Smooth muscle cell (in vitro differentiated cells): ENCODE results near the gene SSUH2. TPM values are rescaled to one million over a fixed set of nuclear protein-coding genes. Genes with fewer than 3 reads are reported as not detected.

Experiments used
- DNase-seq: peaks from one replicate; lab custom pipeline; 2025; ENCODE audit not compliant: unreplicated experiment; lab: John Stamatoyannopoulos, UW
- H2AFZ ChIP-seq: fragments of 200-600 bp; sonication (generic); 2 replicates; pipeline ENCODE4 v1.6.0; 2016; ENCODE audit warnings: antibody characterized with exemption, low read depth, mild to moderate bottlenecking
- H3F3A ChIP-seq: fragments of 200-600 bp; sonication (generic); 2 replicates; pipeline ENCODE4 v1.6.0; 2017; ENCODE audit warnings: antibody characterized with exemption, low read depth
- H3K27ac ChIP-seq: fragments of 200-600 bp; sonication (generic); 2 replicates; pipeline ENCODE4 v1.5.1; 2016; ENCODE audit warnings: low read depth, mild to moderate bottlenecking
- H3K27me3 ChIP-seq: fragments of 200-600 bp; sonication (generic); 2 replicates; pipeline ENCODE4 v1.6.1; 2016; ENCODE audit warnings: low read depth, mild to moderate bottlenecking
- H3K36me3 ChIP-seq: fragments of 200-600 bp; sonication (generic); 2 replicates; pipeline ENCODE4 v1.5.1; 2016; ENCODE audit warnings: low read depth
- H3K4me1 ChIP-seq: fragments of 200-600 bp; sonication (generic); 2 replicates; pipeline ENCODE4 v1.5.1; 2016; ENCODE audit warnings: low read depth
- H3K4me2 ChIP-seq: fragments of 200-600 bp; sonication (generic); 2 replicates; pipeline ENCODE4 v1.6.0; 2016; ENCODE audit warnings: mild to moderate bottlenecking
- H3K4me3 ChIP-seq: fragments of 200-600 bp; sonication (generic); 2 replicates; pipeline ENCODE4 v1.5.1; 2016; ENCODE audit warnings: mild to moderate bottlenecking
- H3K79me2 ChIP-seq: fragments of 200-600 bp; sonication (generic); 2 replicates; pipeline ENCODE4 v1.6.0; 2016; ENCODE audit warnings: low read depth, mild to moderate bottlenecking
- H3K9ac ChIP-seq: fragments of 200-600 bp; sonication (generic); 2 replicates; pipeline ENCODE4 v1.6.0; 2016; ENCODE audit warnings: low read depth
- H3K9me3 ChIP-seq: fragments of 200-600 bp; sonication (generic); replicated peaks from 2 replicates; pipeline ENCODE4 v1.5.1; 2016; ENCODE audit warnings: low read depth
- H4K20me1 ChIP-seq: fragments of 200-600 bp; sonication (generic); 2 replicates; pipeline ENCODE4 v1.6.0; 2016; ENCODE audit warnings: low read depth
- CTCF ChIP-seq: fragments of 200-600 bp; sonication (generic); IDR thresholded peaks from 2 replicates; pipeline ENCODE4 v1.5.1; 2017; ENCODE audit warnings: borderline replicate concordance, mild to moderate bottlenecking, antibody characterized with exemption; ENCODE audit not compliant: insufficient read depth, poor library complexity, severe bottlenecking
- WGBS: methylation state at CpG from one replicate; pipeline ENCODE4 v1.1.7; 2016; ENCODE audit warnings: low lambda C conversion rate; 5-methylcytosine and 5-hydroxymethylcytosine counted together
- polyA plus RNA-seq: library from polyadenylated mRNA; unstranded; fragments of >200 nt; fragmentation: Nextera tagmentation; extraction: Ambion mirVana; gene quantifications from 2 replicates; pipeline ENCODE4 v1.2.1, GENCODE V29; 2016
- total RNA-seq: library from RNA; depleted of rRNA; stranded (reverse); fragments of >200 nt; gene quantifications from 2 replicates; pipeline ENCODE4 v1.2.3, GENCODE V29; 2014

The SSUH2 gene
- total and polyA plus RNA-seq, 2 experiments from 2014 or later, result 0.09 TPM; not detected in 1

- DNase-seq, result no peak
- Histone ChIP-seq H3K9ac (no peak overlapping the region), H3K4me1 (peaks cover 3% of the 10 kb centered on the region), H4K20me1 (no peaks in the 10 kb centered on the region), H2AFZ (no peak overlapping the region), H3K27me3 (no peaks in the 10 kb centered on the region), H3K4me3 (no peak overlapping the region), H3K4me2 (peak overlapping the region; percentile 5), H3K9me3 (no peaks in the 10 kb centered on the region), H3K36me3 (peaks cover 4% of the 10 kb centered on the region), H3K79me2 (no peaks in the 10 kb centered on the region), H3F3A (peaks cover 53% of the 10 kb centered on the region), H3K27ac (peak overlapping the region; percentile 66)
- WGBS, result 86% methylated on average over 4 of the region's 4 CpGs
- no peak for TF ChIP-seq CTCF
Measured at GRCh38 chr3:8578282-8578681, 66.3 kb downstream of the SSUH2 start.

- peak overlapping the region; percentile 8 for H3K4me2 ChIP-seq
- no peak overlapping the region for H3K9ac ChIP-seq
- H3K4me1 ChIP-seq, result peaks cover 3% of the 10 kb centered on the region
- no peak overlapping the region for H2AFZ ChIP-seq
- no peaks in the 10 kb centered on the region for H4K20me1 ChIP-seq
- peaks cover 61% of the 10 kb centered on the region for H3F3A ChIP-seq
- H3K79me2 ChIP-seq, result no peaks in the 10 kb centered on the region
- no peak for TF ChIP-seq CTCF
- DNase-seq, result no peak
- H3K36me3 ChIP-seq, result peaks cover 9% of the 10 kb centered on the region
- no peak overlapping the region for H3K4me3 ChIP-seq
- no peaks in the 10 kb centered on the region for H3K9me3 ChIP-seq
- 56% methylated on average over 5 of the region's 5 CpGs for WGBS
- peak overlapping the region; percentile 66 for H3K27ac ChIP-seq
- no peaks in the 10 kb centered on the region for H3K27me3 ChIP-seq
Measured at GRCh38 chr3:8576841-8577571, 67.6 kb downstream of the SSUH2 start.

DNA sequence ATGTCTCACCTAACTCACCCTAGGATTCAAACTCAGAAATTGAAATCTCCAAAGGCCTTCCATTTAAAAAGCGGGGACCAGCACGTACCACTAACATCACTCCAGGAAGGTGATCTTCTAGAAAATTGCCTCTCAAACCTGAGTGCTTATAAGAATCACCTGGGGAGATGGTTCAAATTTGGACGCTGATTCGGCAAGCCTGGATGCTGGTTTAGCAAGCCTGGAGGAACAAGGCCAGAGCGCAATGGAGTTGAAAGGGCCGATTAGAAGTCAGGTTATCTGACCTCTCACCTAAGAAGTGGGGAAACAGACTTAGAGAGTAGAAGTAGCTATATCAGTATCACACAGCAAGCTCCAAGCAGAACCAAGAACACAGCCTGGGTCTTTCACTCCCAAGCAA lies 68.2 kb downstream of the SSUH2 start:
- 81% methylated on average over 6 of the region's 6 CpGs for WGBS
- H2AFZ ChIP-seq, result no peak overlapping the region
- DNase-seq, result no peak
- peaks cover 3% of the 10 kb centered on the region for H3K4me1 ChIP-seq
- H3K27ac ChIP-seq, result peak overlapping the region; percentile 66
- H3K79me2 ChIP-seq, result no peaks in the 10 kb centered on the region
- peaks cover 65% of the 10 kb centered on the region for H3F3A ChIP-seq
- no peak for TF ChIP-seq CTCF
- no peak overlapping the region for H3K9ac ChIP-seq
- no peaks in the 10 kb centered on the region for H3K9me3 ChIP-seq
- no peak overlapping the region for H3K4me3 ChIP-seq
- no peaks in the 10 kb centered on the region for H3K27me3 ChIP-seq
- H3K4me2 ChIP-seq, result no peak overlapping the region
- H3K36me3 ChIP-seq, result peaks cover 13% of the 10 kb centered on the region
- H4K20me1 ChIP-seq, result no peaks in the 10 kb centered on the region
